GM19025 (cell line): ENCODE measurements around the gene GCSAM.

Source experiments
- ATAC-seq: cut with Tn5 transposase; IDR thresholded peaks from one replicate; pipeline ENCODE4 v1.9.1; 2021; ENCODE audit warnings: mild to moderate bottlenecking, low read depth, moderate library complexity; ENCODE audit not compliant: unreplicated experiment

Gene GCSAM

GRCh38 chr3:112130638-112130993 lies 2.4 kb downstream of the GCSAM start:
- ATAC-seq, result no peak

GRCh38 chr3:112129925-112130637 lies 3.0 kb downstream of the GCSAM start:
- ATAC-seq, result no peak

GRCh38 chr3:112128843-112129727 lies 4.0 kb downstream of the GCSAM start:
- ATAC-seq, result peak; percentile 25

GRCh38 chr3:112127522-112128494 lies 5.2 kb downstream of the GCSAM start:
- ATAC-seq, result no peak

GRCh38 chr3:112126511-112126911 lies 6.5 kb downstream of the GCSAM start:
- ATAC-seq, result no peak

GRCh38 chr3:112124907-112125607 lies 8.0 kb downstream of the GCSAM start:
- ATAC-seq, result no peak

- ATAC-seq, result no peak
Measured at GRCh38 chr3:112123548-112123947, 9.5 kb downstream of the GCSAM start.

GRCh38 chr3:112122870-112123269 lies 10.2 kb downstream of the GCSAM start:
- no peak for ATAC-seq

- ATAC-seq, result no peak
Measured at GRCh38 chr3:112121577-112122547, 11.2 kb downstream of the GCSAM start.

- no peak for ATAC-seq
Measured at GRCh38 chr3:112119962-112120836, 12.8 kb downstream of the GCSAM start.

- ATAC-seq, result no peak
Measured at GRCh38 chr3:112117841-112118571, 15.0 kb downstream of the GCSAM start.

- no peak for ATAC-seq
Measured at GRCh38 chr3:112117415-112117814, 15.6 kb downstream of the GCSAM start.

- ATAC-seq, result no peak
Measured at GRCh38 chr3:112116748-112117186, 16.3 kb downstream of the GCSAM start.

GRCh38 chr3:112115806-112116383 lies 17.2 kb downstream of the GCSAM start:
- ATAC-seq, result no peak

GRCh38 chr3:112115161-112115739 lies 17.8 kb downstream of the GCSAM start:
- peak; percentile 33 for ATAC-seq

GRCh38 chr3:112114576-112115160 lies 18.4 kb downstream of the GCSAM start:
- ATAC-seq, result no peak
